ENCODE measurements around the gene ZNF134. TPM values are rescaled to one million over a fixed set of nuclear protein-coding genes. Genes with fewer than 3 reads are reported as not detected.

The ZNF134 gene
- total RNA-seq, 3 donors from 2014 or later: 9.0 to 20.0 (median 9.2) TPM

DNA sequence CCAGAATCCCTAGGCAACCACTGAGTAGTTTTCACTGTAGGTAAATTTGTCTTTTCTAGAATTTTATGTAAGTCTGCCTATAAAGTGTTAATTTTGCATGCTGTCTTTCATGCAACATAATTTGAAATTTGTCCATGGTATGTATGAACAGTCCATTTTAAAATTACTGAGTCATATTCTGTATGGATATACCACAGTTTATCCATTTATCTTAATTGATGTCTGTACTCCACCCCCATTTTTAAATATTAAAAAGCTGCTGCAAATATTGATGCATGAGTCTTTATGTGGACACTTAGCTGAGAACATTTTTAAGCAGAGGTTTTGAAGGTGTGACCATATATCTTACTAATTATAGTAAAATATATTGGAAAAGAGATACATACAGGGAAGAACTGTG, 9.0 kb downstream of the ZNF134 start:
- H3K36me3 ChIP-seq (ENCODE audit: low read depth): peaks cover 24% of the 10 kb centered on the region
- intact Hi-C loops (cut with DNase I, micrococcal nuclease): no loop called here
- H3K9me3 ChIP-seq: peaks cover 99% of the 10 kb centered on the region
- TF ChIP-seq, protein P1, sequence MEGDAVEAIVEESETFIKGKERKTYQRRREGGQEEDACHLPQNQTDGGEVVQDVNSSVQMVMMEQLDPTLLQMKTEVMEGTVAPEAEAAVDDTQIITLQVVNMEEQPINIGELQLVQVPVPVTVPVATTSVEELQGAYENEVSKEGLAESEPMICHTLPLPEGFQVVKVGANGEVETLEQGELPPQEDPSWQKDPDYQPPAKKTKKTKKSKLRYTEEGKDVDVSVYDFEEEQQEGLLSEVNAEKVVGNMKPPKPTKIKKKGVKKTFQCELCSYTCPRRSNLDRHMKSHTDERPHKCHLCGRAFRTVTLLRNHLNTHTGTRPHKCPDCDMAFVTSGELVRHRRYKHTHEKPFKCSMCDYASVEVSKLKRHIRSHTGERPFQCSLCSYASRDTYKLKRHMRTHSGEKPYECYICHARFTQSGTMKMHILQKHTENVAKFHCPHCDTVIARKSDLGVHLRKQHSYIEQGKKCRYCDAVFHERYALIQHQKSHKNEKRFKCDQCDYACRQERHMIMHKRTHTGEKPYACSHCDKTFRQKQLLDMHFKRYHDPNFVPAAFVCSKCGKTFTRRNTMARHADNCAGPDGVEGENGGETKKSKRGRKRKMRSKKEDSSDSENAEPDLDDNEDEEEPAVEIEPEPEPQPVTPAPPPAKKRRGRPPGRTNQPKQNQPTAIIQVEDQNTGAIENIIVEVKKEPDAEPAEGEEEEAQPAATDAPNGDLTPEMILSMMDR (IDR thresholded peaks at IDR 0.05): no peak
- no peak overlapping the region for H3K4me3 ChIP-seq
- no peak for DNase-seq
- no peaks in the 10 kb centered on the region for H3K4me1 ChIP-seq (ENCODE audit: low read depth)
- no peak for ATAC-seq

DNA sequence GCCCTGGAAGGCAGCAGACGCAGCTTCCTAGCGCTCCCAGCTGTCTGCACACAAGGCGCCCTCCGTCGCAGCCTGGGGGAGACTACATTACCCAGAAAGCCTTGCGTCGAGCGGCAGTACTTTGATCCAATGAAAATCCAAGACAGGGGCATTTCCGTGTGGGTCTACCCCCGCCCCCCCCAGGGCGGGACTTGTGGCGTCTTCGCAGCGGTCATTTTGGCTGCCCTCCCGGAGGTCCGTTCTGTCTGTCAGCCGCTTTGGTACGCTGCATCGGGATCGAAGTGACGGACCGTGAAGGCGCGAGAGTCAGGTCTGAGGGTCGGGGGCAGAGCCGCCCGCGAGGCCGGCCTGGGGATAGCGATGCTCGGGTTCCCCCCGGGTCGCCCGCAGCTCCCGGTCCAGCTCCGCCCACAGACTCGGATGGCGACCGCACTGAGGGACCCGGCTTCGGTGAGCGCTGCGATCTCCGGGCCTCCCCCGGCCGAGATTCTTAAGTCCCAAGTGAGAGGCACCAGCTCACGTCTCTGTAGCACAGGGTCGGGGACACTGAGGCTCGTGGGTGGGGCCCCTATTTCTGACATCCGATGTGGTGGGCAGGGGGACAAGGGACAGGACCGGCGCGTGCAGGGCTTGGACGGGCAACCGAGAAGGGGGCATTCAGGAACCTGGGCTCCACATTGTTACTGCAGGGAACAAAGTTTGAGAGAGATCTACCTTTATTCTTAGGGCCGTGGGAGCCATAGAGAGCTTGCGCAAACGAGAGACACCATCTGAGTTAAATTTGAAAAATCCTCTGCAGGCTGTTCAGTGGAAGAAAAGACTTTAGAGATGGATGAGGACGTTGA, 19.2 kb downstream of the ZNF134 start, which contains the start of gene ZNF211:
ZNF211 (plus strand) TSS at position 182 of the 845 bp plus-strand sequence; CDS start at position 361, 179 bp downstream.
- Histone ChIP-seq H3K4me1 (ENCODE audit: low read depth) (no peaks in the 10 kb centered on the region), H3K36me3 (ENCODE audit: low read depth) (no peaks in the 10 kb centered on the region), H3K4me3 (peak within 1 kb of the TSS; percentile 73), H3K9me3 (peaks cover 38% of the 10 kb centered on the region)
- intact Hi-C loops (cut with DNase I, micrococcal nuclease): no loop called here
- TF ChIP-seq, protein P1 (IDR thresholded peaks at IDR 0.05): no peak
- ATAC-seq (peak; percentile 100), DNase-seq (peak; percentile 93 to 98 (median 93))

DNA sequence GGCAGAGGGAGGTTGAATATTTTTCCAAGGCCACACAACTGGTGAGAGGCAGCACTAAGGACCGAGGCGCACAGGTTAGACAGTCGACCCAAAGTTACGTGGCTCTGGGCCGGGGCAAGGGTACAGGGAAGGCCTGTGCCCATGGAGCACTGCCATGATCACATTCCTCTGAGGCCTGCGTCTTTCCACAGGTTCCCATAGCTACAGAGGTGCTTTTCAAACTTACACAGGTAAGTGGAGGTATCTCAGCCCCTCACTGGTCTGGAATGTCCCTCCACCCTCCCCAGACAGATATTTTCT, 19.7 kb downstream of the ZNF134 start:
- DNase-seq: no peak
- intact Hi-C loops (cut with DNase I, micrococcal nuclease): no loop called here

DNA sequence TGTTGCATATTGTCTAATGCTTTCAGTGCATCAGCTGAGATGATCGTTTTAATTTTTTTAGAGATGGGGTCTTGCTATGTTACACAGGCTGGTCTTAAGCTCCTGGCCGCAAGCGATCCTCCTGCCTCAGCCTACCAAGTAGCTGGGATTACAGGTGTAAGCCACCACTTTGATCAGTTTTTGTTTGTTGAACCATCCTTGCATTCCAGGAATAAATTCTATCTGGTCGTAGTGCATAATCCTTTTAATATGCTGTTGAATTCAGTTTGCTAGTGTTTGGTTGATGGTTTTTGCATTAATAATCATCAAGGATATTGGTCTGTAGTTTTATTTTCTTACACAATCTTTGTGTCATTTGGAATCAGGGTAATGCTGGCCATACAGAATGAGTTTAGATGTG, 23.3 kb downstream of the ZNF134 start:
- TF ChIP-seq, protein P1 (IDR thresholded peaks at IDR 0.05): no peak
- Histone ChIP-seq H3K9me3 (peaks cover 72% of the 10 kb centered on the region), H3K36me3 (ENCODE audit: low read depth) (peaks cover 19% of the 10 kb centered on the region), H3K4me1 (ENCODE audit: low read depth) (no peaks in the 10 kb centered on the region), H3K4me3 (no peak overlapping the region)
- intact Hi-C loops (cut with DNase I, micrococcal nuclease): no loop called here
- ATAC-seq (no peak), DNase-seq (no peak)

More for the DNA sequence above, 19.7 kb downstream of the ZNF134 start:
- ATAC-seq: no peak
- Histone ChIP-seq H3K36me3 (ENCODE audit: low read depth) (no peaks in the 10 kb centered on the region), H3K9me3 (peaks cover 39% of the 10 kb centered on the region), H3K4me1 (ENCODE audit: low read depth) (no peaks in the 10 kb centered on the region), H3K4me3 (no peak overlapping the region)
- TF ChIP-seq, protein P1 (IDR thresholded peaks at IDR 0.05): no peak

DNA sequence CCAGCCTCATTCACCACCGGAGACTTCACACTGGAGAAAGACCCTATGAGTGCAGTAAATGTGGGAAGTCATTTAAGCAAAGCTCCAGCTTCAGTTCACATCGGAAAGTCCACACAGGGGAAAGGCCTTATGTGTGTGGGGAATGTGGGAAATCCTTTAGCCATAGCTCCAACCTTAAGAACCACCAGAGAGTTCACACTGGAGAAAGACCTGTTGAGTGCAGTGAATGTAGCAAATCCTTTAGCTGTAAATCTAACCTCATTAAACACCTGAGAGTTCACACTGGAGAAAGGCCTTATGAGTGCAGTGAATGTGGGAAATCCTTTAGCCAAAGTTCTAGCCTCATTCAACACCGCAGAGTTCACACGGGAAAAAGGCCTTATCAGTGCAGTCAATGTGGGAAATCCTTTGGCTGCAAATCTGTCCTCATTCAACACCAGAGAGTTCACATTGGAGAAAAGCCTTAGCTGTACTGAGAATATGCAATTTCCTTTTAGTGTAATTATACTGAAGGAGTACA, 27.7 kb downstream of the ZNF134 start:
- peaks cover 84% of the 10 kb centered on the region for H3K9me3 ChIP-seq
- H3K36me3 ChIP-seq (ENCODE audit: low read depth): peaks cover 19% of the 10 kb centered on the region
- no peak overlapping the region for H3K4me3 ChIP-seq
- intact Hi-C loops (cut with DNase I, micrococcal nuclease): no loop called here
- no peak for DNase-seq
- no peak for ATAC-seq
- TF ChIP-seq, protein P1 (IDR thresholded peaks at IDR 0.05): no peak
- no peaks in the 10 kb centered on the region for H3K4me1 ChIP-seq (ENCODE audit: low read depth)

Measured in mucosa of descending colon (tissue), 3 donors.